Measurements from ENCODE around the gene AMER3.
"Not testable (repeated sequence)": the region's sequence is repeated elsewhere in the genome, so short reads cannot be mapped to it uniquely, and the experiment has no call there.

The AMER3 gene

GRCh38 chr2:130755256-130756052 lies at the start of gene AMER3:
TSS of gene AMER3 (plus strand) at chr2:130755540. CDS start at chr2:130762073, 6,533 bp downstream.
- DNase-seq: no peak

GRCh38 chr2:130714795-130715194 lies 40.5 kb upstream of the AMER3 start:
- DNase-seq: not testable (repeated sequence)

GRCh38 chr2:130720036-130720435 lies 35.3 kb upstream of the AMER3 start:
- DNase-seq: no peak

- DNase-seq: no peak
Measured at GRCh38 chr2:130720528-130720927, 34.8 kb upstream of the AMER3 start.

GRCh38 chr2:130724455-130724854 lies 30.9 kb upstream of the AMER3 start:
- DNase-seq: no peak

GRCh38 chr2:130726614-130727180 lies 28.6 kb upstream of the AMER3 start:
- DNase-seq: no peak

GRCh38 chr2:130727286-130727924 lies 27.9 kb upstream of the AMER3 start:
- DNase-seq: peak; percentile 88

GRCh38 chr2:130728007-130728454 lies 27.3 kb upstream of the AMER3 start:
- DNase-seq: peak; percentile 74

- DNase-seq: no peak
Measured at GRCh38 chr2:130728549-130729316, 26.6 kb upstream of the AMER3 start, which contains the start of gene GPR148. TSS of gene GPR148 (plus strand) at chr2:130729070. CDS start at chr2:130729152, 82 bp downstream.

- DNase-seq: no peak
Measured at GRCh38 chr2:130729322-130730299, 25.7 kb upstream of the AMER3 start.

- DNase-seq: not testable (repeated sequence)
Measured at GRCh38 chr2:130732257-130732656, 23.1 kb upstream of the AMER3 start.

GRCh38 chr2:130735200-130735599 lies 20.1 kb upstream of the AMER3 start:
- no peak for DNase-seq

- DNase-seq: no peak
Measured at GRCh38 chr2:130736487-130736886, 18.9 kb upstream of the AMER3 start.

- DNase-seq: no peak
Measured at GRCh38 chr2:130737592-130737991, 17.7 kb upstream of the AMER3 start.

- no peak for DNase-seq
Measured at GRCh38 chr2:130740671-130741070, 14.7 kb upstream of the AMER3 start.

GRCh38 chr2:130743278-130743677 lies 12.1 kb upstream of the AMER3 start:
- no peak for DNase-seq

- DNase-seq: no peak
Measured at GRCh38 chr2:130744287-130745117, 10.8 kb upstream of the AMER3 start.

GRCh38 chr2:130749078-130749477 lies 6.3 kb upstream of the AMER3 start:
- DNase-seq: no peak

- no peak for DNase-seq
Measured at GRCh38 chr2:130749641-130750040, 5.7 kb upstream of the AMER3 start.

GRCh38 chr2:130754811-130755210 lies 529 bp upstream of the AMER3 start:
- DNase-seq: no peak
